ENCODE data around the gene COMMD1.
"Not testable (repeated sequence)": the region's sequence is repeated elsewhere in the genome, so short reads cannot be mapped to it uniquely, and the experiment has no call there.

COMMD1 gene

GRCh38 chr2:61962095-61962984 lies 56.9 kb downstream of the COMMD1 start:
- in situ Hi-C loops (cut with MboI; ENCODE audit: low sequenced_read_pairs), result no loop called here

GRCh38 chr2:61966087-61966727 lies 60.7 kb downstream of the COMMD1 start:
- in situ Hi-C loops (cut with MboI; ENCODE audit: low sequenced_read_pairs), result no loop called here

- in situ Hi-C loops (cut with MboI; ENCODE audit: low sequenced_read_pairs), result no loop called here
Observed at GRCh38 chr2:61967262-61967661, 61.8 kb downstream of the COMMD1 start.

GRCh38 chr2:61969376-61969775 lies 63.9 kb downstream of the COMMD1 start:
- in situ Hi-C loops (cut with MboI; ENCODE audit: low sequenced_read_pairs), result no loop called here

GRCh38 chr2:61970807-61971556 lies 65.5 kb downstream of the COMMD1 start:
- in situ Hi-C loops (cut with MboI; ENCODE audit: low sequenced_read_pairs), result no loop called here

- in situ Hi-C loops (cut with MboI; ENCODE audit: low sequenced_read_pairs), result no loop called here
Observed at GRCh38 chr2:61978522-61978921, 73.0 kb downstream of the COMMD1 start.

GRCh38 chr2:61980758-61981157 lies 75.3 kb downstream of the COMMD1 start:
- in situ Hi-C loops (cut with MboI; ENCODE audit: low sequenced_read_pairs), result no loop called here

- in situ Hi-C loops (cut with MboI; ENCODE audit: low sequenced_read_pairs), result no loop called here
Observed at GRCh38 chr2:61984682-61985081, 79.2 kb downstream of the COMMD1 start.

- in situ Hi-C loops (cut with MboI; ENCODE audit: low sequenced_read_pairs), result no loop called here
Observed at GRCh38 chr2:61988462-61989366, 83.2 kb downstream of the COMMD1 start.

GRCh38 chr2:61993422-61994024 lies 88.0 kb downstream of the COMMD1 start:
- in situ Hi-C loops (cut with MboI; ENCODE audit: low sequenced_read_pairs), result no loop called here

- in situ Hi-C loops (cut with MboI; ENCODE audit: low sequenced_read_pairs), result no loop called here
Observed at GRCh38 chr2:61994531-61994930, 89.1 kb downstream of the COMMD1 start.

- in situ Hi-C loops (cut with MboI; ENCODE audit: low sequenced_read_pairs), result no loop called here
Observed at GRCh38 chr2:61995065-61995464, 89.6 kb downstream of the COMMD1 start.

GRCh38 chr2:61995515-61995914 lies 90.0 kb downstream of the COMMD1 start:
- in situ Hi-C loops (cut with MboI; ENCODE audit: low sequenced_read_pairs), result no loop called here

GRCh38 chr2:61998426-61998825 lies 93.0 kb downstream of the COMMD1 start:
- in situ Hi-C loops (cut with MboI; ENCODE audit: low sequenced_read_pairs), result no loop called here

GRCh38 chr2:62000538-62000937 lies 95.1 kb downstream of the COMMD1 start:
- in situ Hi-C loops (cut with MboI; ENCODE audit: low sequenced_read_pairs), result no loop called here

- in situ Hi-C loops (cut with MboI; ENCODE audit: low sequenced_read_pairs), result no loop called here
Observed at GRCh38 chr2:62001431-62001830, 96.0 kb downstream of the COMMD1 start.

- in situ Hi-C loops (cut with MboI; ENCODE audit: low sequenced_read_pairs), result not testable (repeated sequence)
Observed at GRCh38 chr2:62004428-62004827, 99.0 kb downstream of the COMMD1 start.

- in situ Hi-C loops (cut with MboI; ENCODE audit: low sequenced_read_pairs), result no loop called here
Observed at GRCh38 chr2:62007555-62007954, 102.1 kb downstream of the COMMD1 start.

GRCh38 chr2:62010632-62011256 lies 105.3 kb downstream of the COMMD1 start:
- in situ Hi-C loops (cut with MboI; ENCODE audit: low sequenced_read_pairs), result no loop called here

GRCh38 chr2:62013641-62014040 lies 108.2 kb downstream of the COMMD1 start:
- in situ Hi-C loops (cut with MboI; ENCODE audit: low sequenced_read_pairs), result no loop called here

Data from hTERT RPE-1 (cell line).